MM.1S (cell line): ENCODE measurements around the gene GOLGA5.

ENCODE experiments used
- DNase-seq: peaks from one replicate; pipeline ENCODE4 v3.0.0-alpha.2; 2015
- H2AFZ ChIP-seq: fragments of 300-600 bp; sonication (generic); 2 replicates; pipeline ENCODE4 v1.6.0; 2016; ENCODE audit warnings: antibody characterized with exemption, low read length
- H3F3A ChIP-seq: fragments of 300-600 bp; sonication (generic); 2 replicates; pipeline ENCODE4 v1.6.1; 2016; ENCODE audit warnings: mild to moderate bottlenecking, antibody characterized with exemption, low read length, moderate library complexity, mixed read lengths; ENCODE audit not compliant: insufficient read depth
- H3K27ac ChIP-seq: fragments of 300-600 bp; sonication (generic); 2 replicates; pipeline ENCODE4 v1.5.1; 2016; ENCODE audit warnings: mild to moderate bottlenecking, low read length
- H3K27me3 ChIP-seq: fragments of 300-600 bp; sonication (generic); replicated peaks from 2 replicates; pipeline ENCODE4 v1.6.0; 2016; ENCODE audit warnings: low read length; ENCODE audit not compliant: insufficient read depth
- H3K36me3 ChIP-seq: fragments of 300-600 bp; sonication (generic); replicated peaks from 2 replicates; pipeline ENCODE4 v1.6.1; 2016; ENCODE audit warnings: mild to moderate bottlenecking, low read length, mixed read lengths; ENCODE audit not compliant: insufficient read depth
- H3K4me1 ChIP-seq: fragments of 300-600 bp; sonication (generic); 2 replicates; pipeline ENCODE4 v1.6.1; 2016; ENCODE audit warnings: low read length, mixed read lengths
- H3K4me2 ChIP-seq: fragments of 300-600 bp; sonication (generic); 2 replicates; pipeline ENCODE4 v1.6.0; 2016; ENCODE audit warnings: low read depth, low read length
- H3K4me3 ChIP-seq: fragments of 300-600 bp; sonication (generic); 2 replicates; pipeline ENCODE4 v1.5.1; 2016; ENCODE audit warnings: low read length, mixed read lengths
- H3K79me2 ChIP-seq: fragments of 300-600 bp; sonication (generic); 2 replicates; pipeline ENCODE4 v1.6.1; 2016; ENCODE audit warnings: mixed run types, low read length, mixed read lengths
- H3K9ac ChIP-seq: fragments of 300-600 bp; sonication (generic); 2 replicates; pipeline ENCODE4 v1.6.1; 2016; ENCODE audit warnings: low read length, mixed read lengths
- H3K9me2 ChIP-seq: fragments of 300-600 bp; sonication (generic); replicated peaks from 2 replicates; pipeline ENCODE4 v1.6.1; 2016; ENCODE audit warnings: mild to moderate bottlenecking, low read length, mixed read lengths; ENCODE audit not compliant: insufficient read depth
- H3K9me3 ChIP-seq: fragments of 300-600 bp; sonication (generic); replicated peaks from 2 replicates; pipeline ENCODE4 v1.6.1; 2016; ENCODE audit warnings: mild to moderate bottlenecking, low read length, mixed read lengths; ENCODE audit not compliant: insufficient read depth
- H4K20me1 ChIP-seq: fragments of 300-600 bp; sonication (generic); 2 replicates; pipeline ENCODE4 v1.6.1; 2016; ENCODE audit warnings: mild to moderate bottlenecking, low read length, moderate library complexity, mixed read lengths; ENCODE audit not compliant: insufficient read depth
- CTCF ChIP-seq: fragments of 300-600 bp; sonication (generic); IDR thresholded peaks from 2 replicates; pipeline ENCODE4 v1.5.1; 2016; ENCODE audit warnings: antibody characterized with exemption, low read length, mixed read lengths
- EZH2 ChIP-seq: fragments of 300-600 bp; sonication (generic); optimal IDR thresholded peaks from 2 replicates; pipeline ENCODE3; 2017; ENCODE audit warnings: low read depth, mild to moderate bottlenecking, antibody characterized with exemption, low read length, mixed read lengths
- EZH2phosphoT487 ChIP-seq: fragments of 300-600 bp; sonication (generic); IDR thresholded peaks from 2 replicates; pipeline ENCODE4 v1.6.1; 2018; ENCODE audit warnings: antibody characterized with exemption, low read length

GOLGA5 gene

GRCh38 chr14:92844204-92844603 is 50.1 kb downstream of the GOLGA5 start:
- TF ChIP-seq EZH2phosphoT487 (no peak), EZH2 (no peak), CTCF (no peak)
- Histone ChIP-seq H3K9ac (no peak overlapping the region), H2AFZ (no peak overlapping the region), H3K27ac (no peak overlapping the region), H3K36me3 (no peaks in the 10 kb centered on the region), H3K9me3 (no peaks in the 10 kb centered on the region), H3K9me2 (no peaks in the 10 kb centered on the region), H3K79me2 (no peaks in the 10 kb centered on the region), H3K27me3 (no peaks in the 10 kb centered on the region), H3K4me3 (no peak overlapping the region), H3K4me1 (peaks cover 9% of the 10 kb centered on the region), H3K4me2 (no peak overlapping the region), H4K20me1 (no peaks in the 10 kb centered on the region), H3F3A (peaks cover 6% of the 10 kb centered on the region; the same call in 1 of the 2 replicates)
- no peak for DNase-seq

- H4K20me1 ChIP-seq, result no peaks in the 10 kb centered on the region
- no peaks in the 10 kb centered on the region for H3K27me3 ChIP-seq
- no peak overlapping the region for H3K27ac ChIP-seq
- no peaks in the 10 kb centered on the region for H3K9me2 ChIP-seq
- H3K9me3 ChIP-seq, result no peaks in the 10 kb centered on the region
- no peaks in the 10 kb centered on the region for H3K36me3 ChIP-seq
- H3K4me1 ChIP-seq, result peaks cover 19% of the 10 kb centered on the region
- no peak for DNase-seq
- H3F3A ChIP-seq, result peaks cover 6% of the 10 kb centered on the region; the same call in 1 of the 2 replicates
- no peak overlapping the region for H3K4me3 ChIP-seq
- H3K9ac ChIP-seq, result no peak overlapping the region
- no peaks in the 10 kb centered on the region for H3K79me2 ChIP-seq
- no peak for TF ChIP-seq EZH2
- no peak for TF ChIP-seq CTCF
- TF ChIP-seq EZH2phosphoT487, result no peak
- H3K4me2 ChIP-seq, result no peak overlapping the region
- H2AFZ ChIP-seq, result no peak overlapping the region
Measured at GRCh38 chr14:92846162-92846897, 52.2 kb downstream of the GOLGA5 start.

GRCh38 chr14:92847278-92847677 is 53.2 kb downstream of the GOLGA5 start:
- no peak for TF ChIP-seq EZH2phosphoT487
- no peak for TF ChIP-seq CTCF
- TF ChIP-seq EZH2, result no peak
- no peak for DNase-seq

More at GRCh38 chr14:92847278-92847677, 53.2 kb downstream of the GOLGA5 start:
- Histone ChIP-seq H3K4me3 (no peak overlapping the region), H3K4me2 (no peak overlapping the region), H2AFZ (no peak overlapping the region), H3K9me3 (no peaks in the 10 kb centered on the region), H4K20me1 (no peaks in the 10 kb centered on the region), H3K4me1 (peaks cover 19% of the 10 kb centered on the region), H3K27me3 (no peaks in the 10 kb centered on the region), H3K9ac (no peak overlapping the region), H3K27ac (no peak overlapping the region), H3F3A (0 out of 2 replicates have a peak, but pooled peaks cover 1% of the 10 kb centered on the region), H3K9me2 (no peaks in the 10 kb centered on the region), H3K79me2 (no peaks in the 10 kb centered on the region), H3K36me3 (no peaks in the 10 kb centered on the region)
